ENCODE results near the gene EFL1.

The EFL1 gene

GRCh38 chr15:82150645-82151044 is 111.9 kb downstream of the EFL1 start:
- Histone ChIP-seq H3K27ac (ENCODE audit: low read depth, low read length, severe bottlenecking) (no peak overlapping the region), H3K9me3 (ENCODE audit: control insufficient read depth, low read length) (no peaks in the 10 kb centered on the region), H3K36me3 (ENCODE audit: control insufficient read depth, insufficient read depth, low read length) (peaks cover 19% of the 10 kb centered on the region), H3K4me1 (ENCODE audit: control insufficient read depth, insufficient read depth, low read length, poor library complexity, severe bottlenecking) (peaks cover 8% of the 10 kb centered on the region), H3K4me3 (ENCODE audit: extremely low read depth, insufficient read depth, low read length, poor library complexity, severe bottlenecking) (no peak overlapping the region)
- 100% methylated on average over 1 of the region's 1 CpG; no CpG with 5 or more reads in 1 of the 2 experiments for WGBS, 2 experiments (ENCODE audit: insufficient coverage in 2 of 2)

- WGBS, 2 experiments (ENCODE audit: insufficient coverage in 2 of 2): 93 to 94% methylated on average over 2 to 4 of the region's 8 CpGs
- Histone ChIP-seq H3K36me3 (ENCODE audit: control insufficient read depth, insufficient read depth, low read length) (peaks cover 18% of the 10 kb centered on the region), H3K4me3 (ENCODE audit: extremely low read depth, insufficient read depth, low read length, poor library complexity, severe bottlenecking) (no peak overlapping the region), H3K4me1 (ENCODE audit: control insufficient read depth, insufficient read depth, low read length, poor library complexity, severe bottlenecking) (peaks cover 8% of the 10 kb centered on the region), H3K27ac (ENCODE audit: low read depth, low read length, severe bottlenecking) (peak overlapping the region; percentile 63), H3K9me3 (ENCODE audit: control insufficient read depth, low read length) (no peaks in the 10 kb centered on the region)
These were observed 115.5 kb downstream of the EFL1 start for GRCh38 chr15:82146990-82147461.

GRCh38 chr15:82146576-82146975 is 116.0 kb downstream of the EFL1 start:
- peak overlapping the region; percentile 63 for H3K27ac ChIP-seq (ENCODE audit: low read depth, low read length, severe bottlenecking)
- peaks cover 8% of the 10 kb centered on the region for H3K4me1 ChIP-seq (ENCODE audit: control insufficient read depth, insufficient read depth, low read length, poor library complexity, severe bottlenecking)
- H3K9me3 ChIP-seq (ENCODE audit: control insufficient read depth, low read length): no peaks in the 10 kb centered on the region
- H3K36me3 ChIP-seq (ENCODE audit: control insufficient read depth, insufficient read depth, low read length): peaks cover 14% of the 10 kb centered on the region
- no peak overlapping the region for H3K4me3 ChIP-seq (ENCODE audit: extremely low read depth, insufficient read depth, low read length, poor library complexity, severe bottlenecking)
- 100% methylated on average over 2 of the region's 3 CpGs; no CpG with 5 or more reads in 1 of the 2 experiments for WGBS, 2 experiments (ENCODE audit: insufficient coverage in 2 of 2)

- Histone ChIP-seq H3K36me3 (ENCODE audit: control insufficient read depth, insufficient read depth, low read length) (no peaks in the 10 kb centered on the region), H3K27ac (ENCODE audit: low read depth, low read length, severe bottlenecking) (no peak overlapping the region), H3K9me3 (ENCODE audit: control insufficient read depth, low read length) (no peaks in the 10 kb centered on the region), H3K4me1 (ENCODE audit: control insufficient read depth, insufficient read depth, low read length, poor library complexity, severe bottlenecking) (peaks cover 8% of the 10 kb centered on the region), H3K4me3 (ENCODE audit: extremely low read depth, insufficient read depth, low read length, poor library complexity, severe bottlenecking) (no peak overlapping the region)
- 88 to 90% methylated on average over 7 to 8 of the region's 9 CpGs for WGBS, 2 experiments (ENCODE audit: insufficient coverage in 2 of 2)
These were observed 118.8 kb downstream of the EFL1 start for GRCh38 chr15:82143390-82144385.

GRCh38 chr15:82140886-82141285 is 121.6 kb downstream of the EFL1 start:
- 100% methylated on average over 1 of the region's 2 CpGs; no CpG with 5 or more reads in 1 of the 2 experiments for WGBS, 2 experiments (ENCODE audit: insufficient coverage in 2 of 2)
- H3K9me3 ChIP-seq (ENCODE audit: control insufficient read depth, low read length): no peaks in the 10 kb centered on the region
- no peak overlapping the region for H3K4me3 ChIP-seq (ENCODE audit: extremely low read depth, insufficient read depth, low read length, poor library complexity, severe bottlenecking)
- no peaks in the 10 kb centered on the region for H3K4me1 ChIP-seq (ENCODE audit: control insufficient read depth, insufficient read depth, low read length, poor library complexity, severe bottlenecking)
- no peak overlapping the region for H3K27ac ChIP-seq (ENCODE audit: low read depth, low read length, severe bottlenecking)
- peaks cover 2% of the 10 kb centered on the region for H3K36me3 ChIP-seq (ENCODE audit: control insufficient read depth, insufficient read depth, low read length)

GRCh38 chr15:82139823-82140268 is 122.7 kb downstream of the EFL1 start:
- Histone ChIP-seq H3K4me1 (ENCODE audit: control insufficient read depth, insufficient read depth, low read length, poor library complexity, severe bottlenecking) (no peaks in the 10 kb centered on the region), H3K36me3 (ENCODE audit: control insufficient read depth, insufficient read depth, low read length) (peaks cover 2% of the 10 kb centered on the region), H3K4me3 (ENCODE audit: extremely low read depth, insufficient read depth, low read length, poor library complexity, severe bottlenecking) (no peak overlapping the region), H3K9me3 (ENCODE audit: control insufficient read depth, low read length) (no peaks in the 10 kb centered on the region), H3K27ac (ENCODE audit: low read depth, low read length, severe bottlenecking) (no peak overlapping the region)
- WGBS, 2 experiments (ENCODE audit: insufficient coverage in 2 of 2): 8 to 26% methylated on average over 1 to 4 of the region's 5 CpGs

GRCh38 chr15:82138306-82138705 is 124.2 kb downstream of the EFL1 start:
- no peak overlapping the region for H3K4me3 ChIP-seq (ENCODE audit: extremely low read depth, insufficient read depth, low read length, poor library complexity, severe bottlenecking)
- H3K27ac ChIP-seq (ENCODE audit: low read depth, low read length, severe bottlenecking): no peak overlapping the region
- peaks cover 2% of the 10 kb centered on the region for H3K36me3 ChIP-seq (ENCODE audit: control insufficient read depth, insufficient read depth, low read length)
- peaks cover 4% of the 10 kb centered on the region for H3K4me1 ChIP-seq (ENCODE audit: control insufficient read depth, insufficient read depth, low read length, poor library complexity, severe bottlenecking)
- H3K9me3 ChIP-seq (ENCODE audit: control insufficient read depth, low read length): no peaks in the 10 kb centered on the region

GRCh38 chr15:82137261-82137660 is 125.3 kb downstream of the EFL1 start:
- Histone ChIP-seq H3K9me3 (ENCODE audit: control insufficient read depth, low read length) (no peaks in the 10 kb centered on the region), H3K4me3 (ENCODE audit: extremely low read depth, insufficient read depth, low read length, poor library complexity, severe bottlenecking) (no peak overlapping the region), H3K36me3 (ENCODE audit: control insufficient read depth, insufficient read depth, low read length) (peaks cover 2% of the 10 kb centered on the region), H3K4me1 (ENCODE audit: control insufficient read depth, insufficient read depth, low read length, poor library complexity, severe bottlenecking) (peaks cover 6% of the 10 kb centered on the region), H3K27ac (ENCODE audit: low read depth, low read length, severe bottlenecking) (no peak overlapping the region)
- WGBS, 2 experiments (ENCODE audit: insufficient coverage in 2 of 2): 93 to 97% methylated on average over 3 of the region's 3 CpGs

GRCh38 chr15:82136120-82136519 is 126.4 kb downstream of the EFL1 start:
- H3K36me3 ChIP-seq (ENCODE audit: control insufficient read depth, insufficient read depth, low read length): peaks cover 5% of the 10 kb centered on the region
- 100% methylated on average over 1 of the region's 3 CpGs; no CpG with 5 or more reads in 1 of the 2 experiments for WGBS, 2 experiments (ENCODE audit: insufficient coverage in 2 of 2)
- no peak overlapping the region for H3K27ac ChIP-seq (ENCODE audit: low read depth, low read length, severe bottlenecking)
- H3K4me1 ChIP-seq (ENCODE audit: control insufficient read depth, insufficient read depth, low read length, poor library complexity, severe bottlenecking): peaks cover 11% of the 10 kb centered on the region
- no peak overlapping the region for H3K4me3 ChIP-seq (ENCODE audit: extremely low read depth, insufficient read depth, low read length, poor library complexity, severe bottlenecking)
- H3K9me3 ChIP-seq (ENCODE audit: control insufficient read depth, low read length): no peaks in the 10 kb centered on the region

GRCh38 chr15:82135638-82136037 is 126.9 kb downstream of the EFL1 start:
- Histone ChIP-seq H3K27ac (ENCODE audit: low read depth, low read length, severe bottlenecking) (no peak overlapping the region), H3K4me3 (ENCODE audit: extremely low read depth, insufficient read depth, low read length, poor library complexity, severe bottlenecking) (no peak overlapping the region), H3K9me3 (ENCODE audit: control insufficient read depth, low read length) (no peaks in the 10 kb centered on the region), H3K4me1 (ENCODE audit: control insufficient read depth, insufficient read depth, low read length, poor library complexity, severe bottlenecking) (peaks cover 11% of the 10 kb centered on the region), H3K36me3 (ENCODE audit: control insufficient read depth, insufficient read depth, low read length) (peaks cover 6% of the 10 kb centered on the region)
- no CpG with 5 or more reads among the region's 3 CpGs for whole genome bisulfite sequencing, 2 experiments (ENCODE audit: insufficient coverage in 2 of 2)

GRCh38 chr15:82134461-82134860 is 128.1 kb downstream of the EFL1 start:
- 86 to 100% methylated on average over 1 of the region's 3 CpGs for WGBS, 2 experiments (ENCODE audit: insufficient coverage in 2 of 2)
- H3K27ac ChIP-seq (ENCODE audit: low read depth, low read length, severe bottlenecking): no peak overlapping the region
- H3K36me3 ChIP-seq (ENCODE audit: control insufficient read depth, insufficient read depth, low read length): peaks cover 14% of the 10 kb centered on the region
- peaks cover 11% of the 10 kb centered on the region for H3K4me1 ChIP-seq (ENCODE audit: control insufficient read depth, insufficient read depth, low read length, poor library complexity, severe bottlenecking)
- H3K4me3 ChIP-seq (ENCODE audit: extremely low read depth, insufficient read depth, low read length, poor library complexity, severe bottlenecking): no peak overlapping the region
- no peaks in the 10 kb centered on the region for H3K9me3 ChIP-seq (ENCODE audit: control insufficient read depth, low read length)
